CD8-positive, alpha-beta memory T cell (primary cell): ENCODE measurements around the gene TEAD4. TPM values are rescaled to one million over a fixed set of nuclear protein-coding genes. Genes with fewer than 3 reads are reported as not detected.

Experiments
- CTCF ChIA-PET: fragments of 350-600 bp; sonication (Branson Sonifier 250); formaldehyde crosslinking; loops from one replicate; lab custom pipeline; 2021; ENCODE audit warnings: antibody characterized with exemption; lab: Charles Lee
- POLR2A ChIA-PET: fragments of 350-600 bp; sonication (Branson Sonifier 250); formaldehyde crosslinking; loops from one replicate; lab custom pipeline; 2021; ENCODE audit warnings: antibody characterized with exemption; lab: Charles Lee
- DNase-seq, 5 donors: peaks; one replicate each; pipeline versions ENCODE4 v3.0.0 to v3.0.0-alpha.2; 2020 to 2022; ENCODE audit warnings: mixed read lengths in 1 of 5
- H3K27ac ChIP-seq: one replicate; pipeline ENCODE4 v1.7.0; 2013; ENCODE audit warnings: low read depth, mild to moderate bottlenecking, low read length, moderate library complexity
- H3K27me3 ChIP-seq: 2 replicates; pipeline ENCODE4 v1.7.0; 2013; ENCODE audit warnings: low read length, mild to moderate bottlenecking; ENCODE audit not compliant: insufficient read depth, poor library complexity, severe bottlenecking
- H3K36me3 ChIP-seq: 2 replicates; pipeline ENCODE4 v1.7.0; 2013; ENCODE audit warnings: mild to moderate bottlenecking, low read length, moderate library complexity; ENCODE audit not compliant: insufficient read depth
- H3K4me1 ChIP-seq: 2 replicates; pipeline ENCODE4 v1.7.0; 2013; ENCODE audit warnings: mild to moderate bottlenecking, low read length, moderate library complexity; ENCODE audit not compliant: insufficient read depth
- H3K4me3 ChIP-seq: 2 replicates; pipeline ENCODE4 v1.7.0; 2013; ENCODE audit warnings: mild to moderate bottlenecking, low read length
- H3K9me3 ChIP-seq: 2 replicates; pipeline ENCODE4 v1.7.0; 2013; ENCODE audit warnings: mild to moderate bottlenecking, low read length
- H3K27ac Mint-ChIP-seq, 8 donors: one replicate each; pipeline ENCODE4 v1.8.0; 2020 to 2021; ENCODE audit warnings: mixed read lengths in 8 of 8, mild to moderate bottlenecking in 6 of 8, inconsistent platforms in 3 of 8, moderate library complexity in 3 of 8
- H3K27me3 Mint-ChIP-seq, 2 donors: one replicate each; pipeline ENCODE4 v1.8.0; 2020 to 2021; ENCODE audit warnings: mixed read lengths in 2 of 2, mild to moderate bottlenecking in 1 of 2, moderate library complexity in 1 of 2
- H3K36me3 Mint-ChIP-seq, 3 donors: one replicate each; pipeline ENCODE4 v1.8.0; 2020 to 2021; ENCODE audit warnings: mixed read lengths in 3 of 3, inconsistent platforms in 1 of 3, mild to moderate bottlenecking in 1 of 3
- H3K4me1 Mint-ChIP-seq, 3 donors: one replicate each; pipeline ENCODE4 v1.8.0; 2020 to 2021; ENCODE audit warnings: mixed read lengths in 3 of 3, inconsistent platforms in 1 of 3, mild to moderate bottlenecking in 1 of 3
- H3K4me3 Mint-ChIP-seq, 7 donors: one replicate each; pipeline ENCODE4 v1.8.0; 2020 to 2021; ENCODE audit warnings: mixed read lengths in 7 of 7, mild to moderate bottlenecking in 6 of 7, moderate library complexity in 4 of 7, inconsistent platforms in 2 of 7
- H3K9me3 Mint-ChIP-seq, 5 donors: one replicate each; pipeline ENCODE4 v1.8.0; 2020 to 2022; ENCODE audit warnings: mixed read lengths in 5 of 5, mild to moderate bottlenecking in 3 of 5, moderate library complexity in 2 of 5, inconsistent platforms in 1 of 5
- polyA plus RNA-seq: library from polyadenylated mRNA; unstranded; fragments of 300-500 nt; fragmentation: Illumina TruSeq; gene quantifications from one replicate; pipeline ENCODE4 v1.2.3, GENCODE V29; 2021
- total RNA-seq, 2 experiments: library from RNA; stranded (reverse); gene quantifications; one replicate each; pipeline ENCODE4 v1.2.3, GENCODE V29; 2021

TEAD4 gene
- total and polyA plus RNA-seq, 3 experiments from 2014 or later = 1.7 to 2.1 TPM; not detected in 1

DNA sequence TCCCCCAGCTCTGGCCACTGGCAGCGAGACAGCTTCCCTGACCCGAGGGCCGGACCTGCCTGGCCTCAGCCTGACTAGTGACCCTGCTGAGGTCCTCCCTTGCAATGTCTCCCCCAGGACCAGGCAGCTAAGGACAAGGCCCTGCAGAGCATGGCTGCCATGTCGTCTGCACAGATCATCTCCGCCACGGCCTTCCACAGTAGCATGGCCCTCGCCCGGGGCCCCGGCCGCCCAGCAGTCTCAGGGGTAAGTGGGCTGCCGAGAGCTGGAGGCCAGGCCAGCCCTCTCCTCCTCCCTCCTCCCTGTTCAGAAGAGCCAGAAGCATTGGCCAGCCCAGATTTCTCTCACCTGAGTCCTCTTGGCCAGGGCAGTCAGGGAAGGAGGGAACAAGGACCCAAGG, 58.1 kb downstream of the TEAD4 start:
- Mint-ChIP-seq H3K4me1 (no peaks in the 10 kb centered on the region), H3K4me3 (peak overlapping the region in 1 of 7 donors; percentile 1), H3K36me3 (no peaks in the 10 kb centered on the region), H3K9me3 (no peaks in the 10 kb centered on the region), H3K27me3 (peaks cover 2 to 4% of the 10 kb centered on the region in 2 donors), H3K27ac (no peak overlapping the region)
- Histone ChIP-seq H3K27ac (no peak overlapping the region), H3K4me1 (no peaks in the 10 kb centered on the region), H3K27me3 (no peaks in the 10 kb centered on the region), H3K4me3 (no peak overlapping the region), H3K9me3 (no peaks in the 10 kb centered on the region), H3K36me3 (no peaks in the 10 kb centered on the region)
- no peak for DNase-seq
- POLR2A ChIA-PET = no interaction called here
- CTCF ChIA-PET = no interaction called here

DNA sequence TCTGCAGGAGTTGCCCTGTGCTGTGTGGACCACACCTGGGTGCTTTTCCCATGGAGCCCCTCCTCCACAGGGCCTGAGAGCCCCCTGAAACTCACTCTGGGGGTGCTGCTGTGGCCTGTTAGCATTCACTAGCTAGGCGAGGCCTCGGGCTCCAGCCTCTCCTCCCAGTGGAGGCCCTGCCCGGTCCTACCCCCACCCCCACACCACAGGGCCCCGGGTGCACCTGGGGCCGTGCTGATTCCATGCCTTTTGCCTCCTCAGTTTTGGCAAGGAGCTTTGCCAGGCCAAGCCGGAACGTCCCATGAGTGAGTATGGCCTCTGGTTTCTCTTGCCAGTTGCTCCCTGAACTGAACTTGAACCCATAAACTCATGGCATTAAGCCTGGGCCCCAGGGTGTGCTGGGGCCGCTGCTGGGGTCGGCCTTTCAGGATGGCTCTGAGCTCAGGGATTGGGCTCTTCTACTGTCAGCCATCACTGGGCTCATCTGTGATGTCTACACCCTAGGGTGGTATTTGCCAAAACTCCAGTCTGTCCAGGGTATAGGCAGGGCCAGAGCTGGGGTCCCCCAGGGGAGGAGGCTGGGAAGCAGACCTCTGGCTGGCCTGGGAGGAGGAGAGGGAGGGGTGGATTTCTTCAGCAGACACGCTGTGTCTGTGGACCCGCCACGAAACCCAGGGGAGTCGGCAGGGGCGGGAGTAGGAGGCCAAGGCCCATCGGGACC, 59.2 kb downstream of the TEAD4 start:
- H3K27me3 Mint-ChIP-seq = peaks cover 2 to 8% of the 10 kb centered on the region in 2 donors
- H3K27ac ChIP-seq = no peak overlapping the region
- ChIA-PET POLR2A (no interaction called here), CTCF (no interaction called here)
- no peaks in the 10 kb centered on the region for H3K36me3 ChIP-seq
- H3K27ac Mint-ChIP-seq = peak overlapping the region in 1 of 8 donors; percentile 32
- no peak overlapping the region for H3K4me3 ChIP-seq
- no peaks in the 10 kb centered on the region for H3K4me1 Mint-ChIP-seq
- H3K4me3 Mint-ChIP-seq = no peak overlapping the region
- no peak for DNase-seq
- no peaks in the 10 kb centered on the region for H3K9me3 ChIP-seq
- H3K36me3 Mint-ChIP-seq = no peaks in the 10 kb centered on the region
- no peaks in the 10 kb centered on the region for H3K27me3 ChIP-seq
- H3K9me3 Mint-ChIP-seq = no peaks in the 10 kb centered on the region
- H3K4me1 ChIP-seq = no peaks in the 10 kb centered on the region

- no peaks in the 10 kb centered on the region for H3K4me1 ChIP-seq
- DNase-seq = no peak
- peaks cover 2 to 8% of the 10 kb centered on the region in 2 donors for H3K27me3 Mint-ChIP-seq
- H3K4me3 Mint-ChIP-seq = no peak overlapping the region
- no peak overlapping the region for H3K4me3 ChIP-seq
- CTCF ChIA-PET = no interaction called here
- H3K9me3 ChIP-seq = no peaks in the 10 kb centered on the region
- H3K36me3 ChIP-seq = no peaks in the 10 kb centered on the region
- POLR2A ChIA-PET = no interaction called here
- H3K27ac Mint-ChIP-seq = no peak overlapping the region
- H3K27ac ChIP-seq = no peak overlapping the region
- H3K27me3 ChIP-seq = no peaks in the 10 kb centered on the region
- H3K4me1 Mint-ChIP-seq = no peaks in the 10 kb centered on the region
- no peaks in the 10 kb centered on the region for H3K36me3 Mint-ChIP-seq
- no peaks in the 10 kb centered on the region for H3K9me3 Mint-ChIP-seq
Observed at GRCh38 chr12:3019005-3019680, 59.9 kb downstream of the TEAD4 start.

DNA sequence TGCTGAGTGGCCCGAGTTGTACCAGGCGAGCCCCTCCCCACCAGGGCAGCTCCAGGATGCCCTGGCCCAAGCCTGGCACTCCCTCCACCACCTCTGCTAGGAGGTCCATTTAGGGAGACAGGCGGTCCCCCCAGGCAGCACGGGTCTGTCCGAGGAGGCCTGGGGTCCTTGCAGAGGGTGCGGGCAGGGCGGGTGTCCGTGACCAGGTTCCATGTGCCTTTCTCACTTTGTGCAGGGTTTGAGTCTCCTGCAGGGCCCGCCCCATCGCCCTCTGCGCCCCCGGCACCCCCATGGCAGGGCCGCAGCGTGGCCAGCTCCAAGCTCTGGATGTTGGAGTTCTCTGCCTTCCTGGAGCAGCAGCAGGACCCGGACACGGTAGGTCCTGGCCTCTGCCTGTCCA, 61.2 kb downstream of the TEAD4 start:
- POLR2A ChIA-PET = no interaction called here
- peaks cover 2 to 8% of the 10 kb centered on the region in 2 donors for H3K27me3 Mint-ChIP-seq
- H3K9me3 Mint-ChIP-seq = no peaks in the 10 kb centered on the region

DNA sequence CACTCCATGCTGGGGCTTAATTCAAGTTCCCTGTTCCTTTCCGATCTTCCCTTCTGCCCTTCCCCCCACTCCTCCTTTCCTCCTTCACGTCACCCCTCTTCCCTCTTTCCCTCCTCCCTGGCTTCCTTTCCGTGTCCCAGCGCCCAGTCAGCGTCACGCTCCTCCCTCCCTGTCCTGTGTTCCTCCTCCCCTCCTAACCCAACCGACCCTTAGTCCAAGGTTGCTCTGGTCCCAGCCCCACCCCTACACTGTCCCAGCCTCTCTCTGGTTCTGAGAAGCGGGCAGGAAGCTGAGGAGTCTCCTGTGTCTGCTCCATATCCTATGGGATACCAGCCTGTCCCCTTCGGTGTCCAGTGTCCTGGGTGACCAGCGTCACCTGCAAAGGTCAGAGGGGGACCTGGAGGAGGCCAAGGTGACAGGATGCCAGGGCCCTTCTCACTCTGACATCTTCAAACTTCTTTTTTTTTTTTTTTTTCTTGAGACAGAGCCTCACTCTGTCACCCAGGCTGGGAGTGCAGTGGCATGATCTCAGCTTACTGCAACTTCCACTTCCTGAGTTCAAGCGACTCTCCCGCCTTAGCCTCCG, 61.7 kb downstream of the TEAD4 start:
- Mint-ChIP-seq H3K36me3 (no peaks in the 10 kb centered on the region), H3K4me1 (no peaks in the 10 kb centered on the region), H3K9me3 (no peaks in the 10 kb centered on the region), H3K27ac (no peak overlapping the region), H3K4me3 (no peak overlapping the region), H3K27me3 (peaks cover 2 to 8% of the 10 kb centered on the region in 2 donors)
- Histone ChIP-seq H3K27me3 (no peaks in the 10 kb centered on the region), H3K4me3 (no peak overlapping the region), H3K4me1 (no peaks in the 10 kb centered on the region), H3K27ac (no peak overlapping the region), H3K9me3 (no peaks in the 10 kb centered on the region), H3K36me3 (no peaks in the 10 kb centered on the region)
- no peak for DNase-seq
- ChIA-PET POLR2A (no interaction called here), CTCF (no interaction called here)

More for the DNA sequence above, 61.2 kb downstream of the TEAD4 start:
- H3K4me1 Mint-ChIP-seq = no peaks in the 10 kb centered on the region
- no peak for DNase-seq
- H3K27ac ChIP-seq = no peak overlapping the region
- H3K27me3 ChIP-seq = no peaks in the 10 kb centered on the region
- no peak overlapping the region for H3K27ac Mint-ChIP-seq
- no peaks in the 10 kb centered on the region for H3K36me3 Mint-ChIP-seq
- CTCF ChIA-PET = no interaction called here
- no peaks in the 10 kb centered on the region for H3K4me1 ChIP-seq
- no peaks in the 10 kb centered on the region for H3K9me3 ChIP-seq
- H3K4me3 ChIP-seq = no peak overlapping the region
- H3K4me3 Mint-ChIP-seq = no peak overlapping the region
- H3K36me3 ChIP-seq = no peaks in the 10 kb centered on the region

GRCh38 chr12:3022411-3022810, 63.2 kb downstream of the TEAD4 start:
- ChIA-PET CTCF (no interaction called here), POLR2A (no interaction called here)
- Histone ChIP-seq H3K9me3 (no peaks in the 10 kb centered on the region), H3K36me3 (no peaks in the 10 kb centered on the region), H3K4me3 (no peak overlapping the region), H3K27ac (no peak overlapping the region), H3K27me3 (no peaks in the 10 kb centered on the region), H3K4me1 (no peaks in the 10 kb centered on the region)
- Mint-ChIP-seq H3K36me3 (no peaks in the 10 kb centered on the region), H3K9me3 (no peaks in the 10 kb centered on the region), H3K4me3 (no peak overlapping the region), H3K27ac (no peak overlapping the region), H3K27me3 (peaks cover 0 to 8% of the 10 kb centered on the region in 2 donors), H3K4me1 (no peaks in the 10 kb centered on the region)
- DNase-seq = no peak

DNA sequence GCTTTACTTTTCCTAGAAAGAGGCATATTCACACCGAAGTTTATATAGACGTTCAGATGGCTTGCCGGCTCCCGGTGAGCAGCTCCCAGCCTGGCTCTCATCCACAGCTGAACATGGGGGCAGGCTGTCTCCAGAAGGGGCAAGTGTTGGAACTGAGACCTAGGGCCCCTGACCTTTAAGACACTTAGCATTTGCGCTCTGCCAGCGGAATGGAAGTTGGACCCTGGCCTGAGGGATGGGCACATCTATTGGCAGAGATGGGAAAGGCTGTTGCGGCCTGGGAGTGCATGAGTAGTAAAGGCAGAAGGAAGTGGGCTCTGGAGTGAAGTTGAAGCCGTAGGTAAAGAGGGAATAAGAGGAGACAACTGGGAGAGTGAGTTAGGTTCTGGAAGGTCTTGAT, 63.8 kb downstream of the TEAD4 start:
- no peak for DNase-seq
- Mint-ChIP-seq H3K27me3 (peaks cover 0 to 8% of the 10 kb centered on the region in 2 donors), H3K4me1 (no peaks in the 10 kb centered on the region), H3K4me3 (no peak overlapping the region), H3K9me3 (no peaks in the 10 kb centered on the region), H3K27ac (peak overlapping the region in 2 of 8 donors; percentile 1 to 69), H3K36me3 (no peaks in the 10 kb centered on the region)
- no peak overlapping the region for H3K4me3 ChIP-seq
- ChIA-PET POLR2A (no interaction called here), CTCF (no interaction called here)
- H3K27ac ChIP-seq = no peak overlapping the region
- H3K4me1 ChIP-seq = no peaks in the 10 kb centered on the region
- no peaks in the 10 kb centered on the region for H3K36me3 ChIP-seq
- no peaks in the 10 kb centered on the region for H3K27me3 ChIP-seq
- H3K9me3 ChIP-seq = no peaks in the 10 kb centered on the region

GRCh38 chr12:3028108-3028507, 68.9 kb downstream of the TEAD4 start:
- H3K4me1 Mint-ChIP-seq = no peaks in the 10 kb centered on the region
- Histone ChIP-seq H3K9me3 (no peaks in the 10 kb centered on the region), H3K27me3 (no peaks in the 10 kb centered on the region), H3K4me1 (no peaks in the 10 kb centered on the region), H3K4me3 (no peak overlapping the region), H3K36me3 (no peaks in the 10 kb centered on the region), H3K27ac (no peak overlapping the region)
- ChIA-PET CTCF (no interaction called here), POLR2A (no interaction called here)
- no peak for DNase-seq
- H3K27ac Mint-ChIP-seq = no peak overlapping the region
- H3K36me3 Mint-ChIP-seq = no peaks in the 10 kb centered on the region
- no peaks in the 10 kb centered on the region for H3K9me3 Mint-ChIP-seq
- no peak overlapping the region for H3K4me3 Mint-ChIP-seq
- peaks cover 3 to 11% of the 10 kb centered on the region in 2 donors for H3K27me3 Mint-ChIP-seq
